Loucy (cell line): ENCODE results near the gene HRC.

ENCODE experiments used
- H2AFZ ChIP-seq: fragments of 200-600 bp; sonication (generic); 2 replicates; pipeline ENCODE4 v1.6.0; 2016; ENCODE audit warnings: antibody characterized with exemption, mild to moderate bottlenecking, low read length, moderate library complexity
- H3F3A ChIP-seq: fragments of 200-600 bp; 2 replicates; pipeline ENCODE4 v1.6.0; 2016; ENCODE audit warnings: antibody characterized with exemption, low read depth, mild to moderate bottlenecking
- H3K27me3 ChIP-seq: fragments of 200-600 bp; sonication (generic); 2 replicates; pipeline ENCODE4 v1.6.1; 2014; ENCODE audit warnings: low read length, mild to moderate bottlenecking; ENCODE audit not compliant: insufficient read depth, poor library complexity, severe bottlenecking
- H3K36me3 ChIP-seq: fragments of 200-600 bp; sonication (generic); 2 replicates; pipeline ENCODE4 v1.6.1; 2016; ENCODE audit warnings: low read length; ENCODE audit not compliant: insufficient read depth
- H3K4me1 ChIP-seq: fragments of 200-600 bp; sonication (generic); 2 replicates; pipeline ENCODE4 v1.5.1; 2014; ENCODE audit warnings: low read length, mild to moderate bottlenecking; ENCODE audit not compliant: insufficient read depth, poor library complexity, severe bottlenecking
- H3K4me2 ChIP-seq: fragments of 200-600 bp; sonication (generic); 2 replicates; pipeline ENCODE4 v1.6.0; 2014; ENCODE audit warnings: antibody characterized with exemption, low read length, low read depth, mild to moderate bottlenecking; ENCODE audit not compliant: poor library complexity, severe bottlenecking
- H3K4me3 ChIP-seq: fragments of 200-600 bp; sonication (generic); 2 replicates; pipeline ENCODE4 v1.5.1; 2014; ENCODE audit warnings: low read length, mild to moderate bottlenecking, mixed read lengths; ENCODE audit not compliant: poor library complexity, severe bottlenecking
- H3K79me2 ChIP-seq: fragments of 200-600 bp; sonication (generic); 2 replicates; pipeline ENCODE4 v1.6.1; 2014; ENCODE audit warnings: low read length; ENCODE audit not compliant: insufficient read depth
- H3K9ac ChIP-seq: fragments of 200-600 bp; sonication (generic); 2 replicates; pipeline ENCODE4 v1.6.0; 2014; ENCODE audit warnings: mild to moderate bottlenecking, low read depth, low read length, moderate library complexity; ENCODE audit not compliant: poor library complexity, severe bottlenecking
- H3K9me2 ChIP-seq: fragments of 200-600 bp; sonication (generic); replicated peaks from 2 replicates; pipeline ENCODE4 v1.6.1; 2016; ENCODE audit warnings: low read depth, low read length, mixed read lengths
- H3K9me3 ChIP-seq: fragments of 200-600 bp; sonication (generic); 2 replicates; pipeline ENCODE4 v1.6.1; 2014; ENCODE audit warnings: mild to moderate bottlenecking, antibody characterized with exemption, low read length, low read depth; ENCODE audit not compliant: insufficient read depth
- H4K20me1 ChIP-seq: fragments of 200-600 bp; sonication (generic); 2 replicates; pipeline ENCODE4 v1.6.0; 2014; ENCODE audit warnings: antibody characterized with exemption, low read length, mild to moderate bottlenecking; ENCODE audit not compliant: insufficient read depth, poor library complexity, severe bottlenecking
- CTCF ChIP-seq: fragments of 200-600 bp; sonication (generic); conservative IDR thresholded peaks from 2 replicates; pipeline ENCODE4 v1.5.1; 2014; ENCODE audit warnings: mild to moderate bottlenecking, antibody characterized with exemption, low read length
- EZH2phosphoT487 ChIP-seq: fragments of 200-600 bp; IDR thresholded peaks from 2 replicates; pipeline ENCODE4 v1.6.1; 2018; ENCODE audit warnings: antibody characterized with exemption, mild to moderate bottlenecking, moderate library complexity, borderline replicate concordance

HRC gene

GRCh38 chr19:49120868-49121267, 34.3 kb downstream of the HRC start:
- Histone ChIP-seq H3F3A (no peaks in the 10 kb centered on the region), H3K4me1 (peaks cover 9% of the 10 kb centered on the region), H3K9ac (no peak overlapping the region), H3K27me3 (no peaks in the 10 kb centered on the region), H3K36me3 (no peaks in the 10 kb centered on the region), H3K4me2 (no peak overlapping the region), H3K9me2 (no peaks in the 10 kb centered on the region), H2AFZ (no peak overlapping the region; the same call in 1 of the 2 replicates), H4K20me1 (no peaks in the 10 kb centered on the region), H3K4me3 (no peak overlapping the region), H3K79me2 (no peaks in the 10 kb centered on the region), H3K9me3 (no peaks in the 10 kb centered on the region)
- no peak for TF ChIP-seq CTCF
- TF ChIP-seq EZH2phosphoT487: no peak

GRCh38 chr19:49120325-49120683, 34.9 kb downstream of the HRC start:
- Histone ChIP-seq H3K79me2 (no peaks in the 10 kb centered on the region), H3K9ac (no peak overlapping the region), H3K4me3 (peak overlapping the region; percentile 79), H3K36me3 (no peaks in the 10 kb centered on the region), H4K20me1 (no peaks in the 10 kb centered on the region), H3K4me2 (peak overlapping the region; percentile 97), H3K9me3 (no peaks in the 10 kb centered on the region), H2AFZ (no peak overlapping the region; the same call in 1 of the 2 replicates), H3F3A (no peaks in the 10 kb centered on the region), H3K27me3 (no peaks in the 10 kb centered on the region), H3K9me2 (no peaks in the 10 kb centered on the region), H3K4me1 (peaks cover 9% of the 10 kb centered on the region)
- TF ChIP-seq CTCF (no peak), EZH2phosphoT487 (no peak)

- no peaks in the 10 kb centered on the region for H3F3A ChIP-seq
- H3K4me2 ChIP-seq: peak within 1 kb of the TSS; percentile 97
- H3K4me1 ChIP-seq: peaks cover 16% of the 10 kb centered on the region
- no peaks in the 10 kb centered on the region for H3K79me2 ChIP-seq
- H4K20me1 ChIP-seq: no peaks in the 10 kb centered on the region
- H2AFZ ChIP-seq: peak within 1 kb of the TSS; percentile 95
- H3K27me3 ChIP-seq: no peaks in the 10 kb centered on the region
- H3K9me2 ChIP-seq: no peaks in the 10 kb centered on the region
- peak within 1 kb of the TSS; percentile 79 for H3K4me3 ChIP-seq
- H3K36me3 ChIP-seq: no peaks in the 10 kb centered on the region
- no peaks in the 10 kb centered on the region for H3K9me3 ChIP-seq
- peak within 1 kb of the TSS; percentile 80 for H3K9ac ChIP-seq
- TF ChIP-seq CTCF (no peak), EZH2phosphoT487 (no peak)
Observed at GRCh38 chr19:49119411-49120324, 35.5 kb downstream of the HRC start, which contains the start of gene PPFIA3. Gene PPFIA3 (plus strand): TSS chr19:49119544. CDS start chr19:49127874, 8,330 bp downstream.
